Medulla oblongata (tissue), 1 donor: ENCODE measurements around the gene SPTBN5.

Experiments
- DNase-seq: peaks from one replicate; pipeline ENCODE4 v3.0.0-alpha.2; 2015; ENCODE audit errors: extremely low spot score

The SPTBN5 gene

GRCh38 chr15:41866263-41866703 is 27.6 kb downstream of the SPTBN5 start:
- no peak for DNase-seq

- DNase-seq, result no peak
These were observed 28.3 kb downstream of the SPTBN5 start for GRCh38 chr15:41865490-41866055.

- DNase-seq, result no peak
These were observed 31.2 kb downstream of the SPTBN5 start for GRCh38 chr15:41862515-41863116.

GRCh38 chr15:41861736-41862356 is 32.0 kb downstream of the SPTBN5 start:
- DNase-seq, result no peak

GRCh38 chr15:41860049-41860828 is 33.6 kb downstream of the SPTBN5 start:
- DNase-seq, result peak; percentile 6

GRCh38 chr15:41858756-41859155 is 35.1 kb downstream of the SPTBN5 start:
- no peak for DNase-seq

GRCh38 chr15:41857316-41857715 is 36.5 kb downstream of the SPTBN5 start:
- no peak for DNase-seq

- DNase-seq, result no peak
These were observed 37.1 kb downstream of the SPTBN5 start for GRCh38 chr15:41856716-41857115.

- no peak for DNase-seq
These were observed 37.6 kb downstream of the SPTBN5 start for GRCh38 chr15:41856262-41856661.

GRCh38 chr15:41855261-41855961 is 38.4 kb downstream of the SPTBN5 start:
- no peak for DNase-seq

GRCh38 chr15:41854443-41854842 is 39.4 kb downstream of the SPTBN5 start:
- no peak for DNase-seq

- no peak for DNase-seq
These were observed 40.0 kb downstream of the SPTBN5 start for GRCh38 chr15:41853831-41854230.

GRCh38 chr15:41852736-41853590 is 40.9 kb downstream of the SPTBN5 start:
- DNase-seq, result no peak

- no peak for DNase-seq
These were observed 42.0 kb downstream of the SPTBN5 start for GRCh38 chr15:41851755-41852370.

- no peak for DNase-seq
These were observed 42.7 kb downstream of the SPTBN5 start for GRCh38 chr15:41851167-41851523.

- DNase-seq, result no peak
These were observed 43.2 kb downstream of the SPTBN5 start for GRCh38 chr15:41850482-41851166.

GRCh38 chr15:41849861-41850260 is 44.0 kb downstream of the SPTBN5 start:
- DNase-seq, result no peak

GRCh38 chr15:41849204-41849603 is 44.6 kb downstream of the SPTBN5 start:
- DNase-seq, result no peak

GRCh38 chr15:41848631-41849030 is 45.2 kb downstream of the SPTBN5 start:
- no peak for DNase-seq

GRCh38 chr15:41847981-41848380 is 45.9 kb downstream of the SPTBN5 start:
- DNase-seq, result no peak
